SIG-M5 treated with dmso at 0.1 percent for 504 hours (cell line): ENCODE data around the gene TMEM14C.
"Not testable (repeated sequence)": the region's sequence is repeated elsewhere in the genome, so short reads cannot be mapped to it uniquely, and the experiment has no call there.

Experiments used
- DNase-seq: peaks from one replicate; lab custom pipeline; 2025; ENCODE audit not compliant: unreplicated experiment; lab: John Stamatoyannopoulos, UW

TMEM14C gene

GRCh38 chr6:10720960-10721849, 1.7 kb upstream of the TMEM14C start:
- peak; percentile 25 for DNase-seq

- no peak for DNase-seq
Observed at GRCh38 chr6:10721850-10722569, 860 bp upstream of the TMEM14C start.

GRCh38 chr6:10722570-10722819, 375 bp upstream of the TMEM14C start:
- no peak for DNase-seq

GRCh38 chr6:10723567-10723881, 654 bp downstream of the TMEM14C start:
- no peak for DNase-seq

- no peak for DNase-seq
Observed at GRCh38 chr6:10725044-10725443, 2.2 kb downstream of the TMEM14C start.

GRCh38 chr6:10725716-10726115, 2.8 kb downstream of the TMEM14C start:
- no peak for DNase-seq

GRCh38 chr6:10730254-10730653, 7.4 kb downstream of the TMEM14C start:
- DNase-seq = peak; percentile 33

- DNase-seq = no peak
Observed at GRCh38 chr6:10733151-10733715, 10.4 kb downstream of the TMEM14C start.

GRCh38 chr6:10733863-10734262, 11.0 kb downstream of the TMEM14C start:
- no peak for DNase-seq

- no peak for DNase-seq
Observed at GRCh38 chr6:10736731-10737130, 13.9 kb downstream of the TMEM14C start.

GRCh38 chr6:10740061-10740460, 17.2 kb downstream of the TMEM14C start:
- DNase-seq = no peak

- not testable (repeated sequence) for DNase-seq
Observed at GRCh38 chr6:10741643-10742042, 18.8 kb downstream of the TMEM14C start.

GRCh38 chr6:10742251-10742650, 19.4 kb downstream of the TMEM14C start:
- DNase-seq = no peak

GRCh38 chr6:10743515-10743914, 20.6 kb downstream of the TMEM14C start:
- DNase-seq = no peak

- no peak for DNase-seq
Observed at GRCh38 chr6:10745116-10745515, 22.2 kb downstream of the TMEM14C start.

GRCh38 chr6:10746915-10747250, 24.0 kb downstream of the TMEM14C start:
- no peak for DNase-seq

- DNase-seq = peak; percentile 92
Observed at GRCh38 chr6:10747251-10747972, 24.5 kb downstream of the TMEM14C start, which contains the start of gene TMEM14B. TSS of gene TMEM14B (plus strand) at chr6:10747805. CDS start at chr6:10749246, 1,441 bp downstream.

GRCh38 chr6:10749734-10750133, 26.9 kb downstream of the TMEM14C start:
- no peak for DNase-seq

GRCh38 chr6:10750568-10750967, 27.7 kb downstream of the TMEM14C start:
- DNase-seq = not testable (repeated sequence)

- DNase-seq = not testable (repeated sequence)
Observed at GRCh38 chr6:10751757-10752156, 28.9 kb downstream of the TMEM14C start.

GRCh38 chr6:10756085-10756484, 33.2 kb downstream of the TMEM14C start:
- DNase-seq = no peak
